Vagina (tissue), 2 donors: ENCODE results near the gene CYP4A22.

Source experiments
- CTCF ChIP-seq, 3 experiments: fragments of 450-650 bp in 2 of 3; fragments of 200-600 bp in 1 of 3; sonication (generic) in 1 of 3; IDR thresholded peaks; one replicate each; pipeline ENCODE4 v1.5.1; 2017 to 2019; ENCODE audit warnings: antibody characterized with exemption in 3 of 3, mild to moderate bottlenecking in 2 of 3, moderate library complexity in 2 of 3
- POLR2A ChIP-seq, 2 donors: fragments of 450-650 bp; IDR thresholded peaks; one replicate each; pipeline ENCODE4 v1.6.1; 2017; ENCODE audit warnings: antibody characterized with exemption in 2 of 2, mild to moderate bottlenecking in 2 of 2, moderate library complexity in 2 of 2
- POLR2AphosphoS5 ChIP-seq, 2 donors: sonication (generic); formaldehyde crosslinking; IDR thresholded peaks; one replicate each; pipeline ENCODE4 v1.9.0; 2017; ENCODE audit warnings: antibody characterized with exemption in 2 of 2, mild to moderate bottlenecking in 2 of 2, low read depth in 1 of 2; ENCODE audit not compliant: insufficient read depth in 1 of 2

DNA sequence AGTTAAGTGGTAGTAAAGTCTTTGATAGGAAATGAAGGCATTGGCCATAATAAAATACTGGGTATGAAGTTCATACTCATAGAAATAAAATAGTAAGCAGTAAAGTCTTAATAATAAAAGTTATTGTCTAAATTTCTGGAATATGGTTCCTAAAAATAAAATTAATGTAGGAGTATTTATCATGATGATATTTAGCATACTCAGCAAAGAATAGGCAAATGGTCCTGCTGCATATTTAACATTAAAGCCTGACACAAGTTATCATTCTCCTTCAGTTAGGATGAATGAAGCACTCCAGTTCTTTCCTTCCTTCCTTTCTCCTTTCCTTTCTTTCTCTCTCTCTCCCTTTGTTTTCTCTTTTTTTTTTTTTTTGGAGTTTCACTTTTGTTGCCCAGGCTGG is 27.3 kb downstream of the CYP4A22 start:
- TF ChIP-seq CTCF (IDR thresholded peaks at IDR 0.05) (no peak), POLR2A (IDR thresholded peaks at IDR 0.05) (no peak), POLR2AphosphoS5 (IDR thresholded peaks at IDR 0.05; ENCODE audit: insufficient read depth in 1 of 2, low read depth in 1 of 2) (no peak)
